NCI-H146 treated with DMSO at 0.1 percent for 48 hours (cell line): Measurements from ENCODE around the gene PTGFRN.

Source experiments
- DNase-seq: peaks from one replicate; lab custom pipeline; 2025; ENCODE audit not compliant: unreplicated experiment; lab: John Stamatoyannopoulos, UW

Gene PTGFRN

DNA sequence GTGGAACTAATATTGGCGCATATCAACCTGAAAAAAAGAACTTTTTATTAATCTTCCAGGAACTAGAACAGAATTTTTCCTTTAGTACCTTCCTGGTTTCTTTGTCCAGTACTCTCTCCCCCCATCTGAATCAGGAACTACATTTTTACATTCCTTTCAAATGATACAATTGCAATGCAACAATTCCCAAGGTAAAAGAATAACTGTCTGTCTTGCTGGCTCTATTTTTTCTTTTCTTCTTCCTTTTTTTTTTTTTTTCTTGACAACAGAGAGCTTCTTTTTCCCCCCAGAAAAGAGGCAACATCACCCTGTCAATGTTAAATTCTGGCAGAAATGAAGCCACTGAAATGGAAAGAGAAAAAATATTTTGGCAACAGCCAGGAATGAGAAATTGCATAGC, 87.3 kb downstream of the PTGFRN start:
- no peak for DNase-seq

DNA sequence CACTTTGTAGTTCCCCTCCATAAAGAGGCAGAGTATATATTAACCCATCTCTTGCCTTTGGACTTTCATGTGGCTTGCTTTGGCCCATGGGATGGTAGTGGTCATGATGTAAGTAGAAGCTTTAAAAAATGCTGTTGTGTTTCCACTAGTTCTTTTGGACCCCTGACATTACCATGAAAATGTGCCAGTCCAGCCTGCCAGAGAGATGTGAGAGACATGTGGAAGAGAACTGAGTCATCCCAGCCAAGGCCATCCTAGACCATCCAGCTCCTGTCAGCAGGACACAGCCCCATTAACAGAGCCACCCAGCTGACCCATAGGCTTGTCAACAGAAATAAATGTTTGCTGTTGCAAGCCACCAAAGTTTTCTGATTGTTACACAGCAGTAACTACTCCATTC, 87.9 kb downstream of the PTGFRN start:
- DNase-seq: no peak

DNA sequence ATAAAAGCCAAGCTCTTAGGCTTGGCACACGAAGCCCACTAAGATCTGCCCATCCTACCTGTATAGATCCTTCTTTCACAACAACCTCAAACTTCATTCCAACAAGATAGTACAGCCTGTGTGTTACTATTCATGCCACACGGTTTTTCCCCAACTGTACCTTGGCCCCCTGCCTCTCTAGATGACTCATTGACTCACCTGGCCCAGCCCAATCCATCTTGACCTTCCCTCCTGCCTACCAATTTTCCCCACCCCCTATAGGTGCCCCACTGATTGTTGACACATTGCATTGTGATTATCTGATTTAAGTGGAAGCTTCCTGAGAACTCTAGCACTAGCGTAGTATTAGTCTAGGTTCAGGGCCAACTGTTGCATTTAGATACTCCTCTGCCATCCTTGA, 89.9 kb downstream of the PTGFRN start:
- no peak for DNase-seq

DNA sequence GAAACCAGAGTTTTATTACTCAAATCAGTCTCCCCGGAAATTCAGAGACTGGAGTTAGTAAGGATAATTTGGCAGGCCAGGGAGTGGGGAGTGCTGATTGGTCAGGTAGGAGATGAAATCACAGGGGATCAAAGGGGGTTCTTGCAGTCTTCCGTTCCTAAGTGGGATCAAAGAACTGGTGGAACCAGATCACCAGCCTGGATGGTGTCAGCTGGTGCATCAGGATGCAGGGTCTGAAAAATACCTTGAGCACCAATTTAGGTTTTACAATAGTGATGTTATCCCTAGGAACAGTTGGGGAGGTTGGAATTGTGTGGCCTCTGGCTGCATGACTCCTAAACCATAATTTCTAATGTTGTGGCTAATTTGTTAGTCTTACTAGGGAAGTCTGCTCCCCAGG, 90.4 kb downstream of the PTGFRN start:
- DNase-seq: no peak

DNA sequence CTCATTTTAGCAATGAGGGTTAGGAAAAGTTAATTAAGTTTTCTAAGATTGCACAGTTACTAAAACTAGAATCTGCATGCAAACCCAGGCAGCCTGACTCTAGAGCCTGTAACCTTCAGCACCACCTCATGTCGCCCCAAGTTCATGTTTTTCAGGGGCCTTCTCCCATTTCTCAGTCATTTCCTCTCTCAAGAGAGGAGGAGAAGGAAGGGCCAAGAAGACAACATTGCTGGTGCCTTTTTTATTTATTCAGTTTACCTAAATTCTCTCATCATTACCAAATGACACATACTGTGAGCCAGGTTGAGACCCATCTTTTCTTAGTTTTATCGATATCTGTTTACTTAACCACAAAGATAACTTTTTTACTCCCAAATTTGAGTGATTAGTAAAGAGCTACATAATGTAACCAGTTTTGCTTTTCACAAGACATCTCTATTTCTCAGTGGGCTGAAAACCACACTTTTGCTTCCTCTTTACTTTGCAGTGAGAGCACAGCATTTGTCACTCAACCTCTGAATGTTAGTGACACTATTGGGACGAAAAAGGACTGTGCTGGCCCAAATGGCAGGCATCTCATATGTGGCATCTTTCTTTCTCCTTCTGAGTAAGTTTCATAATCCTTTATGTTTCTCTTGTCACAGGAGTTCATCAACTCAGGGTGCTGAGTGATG, 91.7 kb downstream of the PTGFRN start, which contains the start of gene CD101:
Gene CD101, plus strand, starts transcription at position 507 of the 674 bp plus-strand sequence. Its CDS starts 58 bp downstream, at position 565.
- DNase-seq: no peak

DNA sequence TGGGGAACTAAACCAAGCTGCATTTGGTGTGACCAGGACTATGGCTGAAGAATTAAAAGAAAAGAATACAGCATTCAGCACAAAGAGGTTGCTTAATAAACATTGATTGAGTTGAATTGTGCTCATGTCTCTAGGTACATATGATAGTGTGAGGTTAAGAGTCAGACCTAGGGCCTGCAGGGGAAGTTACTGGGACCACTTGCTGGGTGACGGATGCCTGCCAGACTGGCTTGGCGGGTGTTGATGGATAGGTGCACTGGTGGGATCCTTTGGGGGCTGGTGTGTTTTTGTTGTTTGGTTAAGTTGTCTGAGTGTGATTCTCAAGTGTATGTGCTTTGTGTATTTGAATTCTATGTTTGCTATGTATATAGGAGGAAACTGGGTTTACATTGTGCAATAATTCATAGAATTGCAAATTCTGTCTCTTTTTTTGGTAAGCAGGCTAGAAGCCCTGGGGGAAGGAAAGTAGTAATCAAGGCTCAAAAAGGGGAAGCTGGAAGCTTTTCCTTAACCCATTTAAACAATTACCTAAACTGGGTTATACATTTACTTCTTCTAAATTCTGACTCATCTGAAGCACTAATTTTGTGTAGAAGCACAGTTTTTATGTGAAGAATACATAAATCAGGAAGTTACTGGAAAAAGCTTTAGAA, 93.6 kb downstream of the PTGFRN start:
- peak; percentile 39 for DNase-seq

DNA sequence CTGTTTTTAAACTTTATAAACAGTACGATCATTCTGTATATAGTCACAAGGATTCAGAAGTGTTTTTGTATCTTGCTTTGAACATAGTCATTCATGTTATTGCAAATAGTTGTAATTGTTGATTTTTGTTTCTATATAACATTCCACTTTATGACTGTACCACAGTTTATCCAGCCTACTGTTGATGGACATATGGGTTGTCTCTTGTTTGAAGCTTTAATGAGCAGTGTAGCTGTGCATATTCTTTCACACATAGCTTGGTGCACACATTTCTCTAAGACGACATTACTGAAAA, 98.0 kb downstream of the PTGFRN start:
- DNase-seq: no peak

DNA sequence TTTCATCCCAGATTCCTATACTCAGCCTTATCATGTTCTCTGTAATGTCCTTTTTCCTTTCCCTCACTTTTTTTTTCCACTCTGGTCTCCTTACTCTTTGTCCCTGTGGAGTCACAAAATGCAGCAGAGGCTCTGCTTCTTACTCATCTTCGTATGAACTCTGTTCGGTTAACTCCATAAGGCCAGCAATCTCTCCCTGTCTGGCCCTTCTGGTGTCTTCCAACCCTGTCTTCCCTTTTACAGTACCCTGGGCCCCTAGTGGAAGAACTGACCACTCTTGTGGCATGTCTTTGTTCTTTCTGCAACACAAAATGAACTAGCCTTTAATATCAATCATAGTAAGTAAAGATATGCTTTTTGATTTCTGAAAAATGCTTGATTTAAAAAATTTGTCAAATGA, 98.9 kb downstream of the PTGFRN start:
- no peak for DNase-seq

DNA sequence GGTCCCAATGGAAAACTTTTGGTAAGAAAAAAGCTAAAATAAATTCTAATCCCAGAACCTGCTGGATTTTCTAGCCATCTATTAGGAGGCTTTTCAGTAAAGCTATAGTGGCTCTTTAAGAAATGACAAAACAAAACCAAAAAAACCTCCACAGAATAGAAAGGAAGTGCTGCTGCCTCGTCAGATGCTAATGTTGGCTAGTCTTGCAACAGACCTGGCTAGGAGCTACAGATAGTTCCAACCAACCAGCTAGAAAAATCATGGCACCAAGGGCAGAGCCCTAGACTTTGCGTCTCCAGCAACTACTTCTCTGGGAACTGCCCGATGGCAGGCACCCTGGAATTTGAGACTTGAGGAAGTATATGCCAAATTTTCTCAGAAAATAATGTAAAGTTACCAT, 99.4 kb downstream of the PTGFRN start:
- DNase-seq: no peak

DNA sequence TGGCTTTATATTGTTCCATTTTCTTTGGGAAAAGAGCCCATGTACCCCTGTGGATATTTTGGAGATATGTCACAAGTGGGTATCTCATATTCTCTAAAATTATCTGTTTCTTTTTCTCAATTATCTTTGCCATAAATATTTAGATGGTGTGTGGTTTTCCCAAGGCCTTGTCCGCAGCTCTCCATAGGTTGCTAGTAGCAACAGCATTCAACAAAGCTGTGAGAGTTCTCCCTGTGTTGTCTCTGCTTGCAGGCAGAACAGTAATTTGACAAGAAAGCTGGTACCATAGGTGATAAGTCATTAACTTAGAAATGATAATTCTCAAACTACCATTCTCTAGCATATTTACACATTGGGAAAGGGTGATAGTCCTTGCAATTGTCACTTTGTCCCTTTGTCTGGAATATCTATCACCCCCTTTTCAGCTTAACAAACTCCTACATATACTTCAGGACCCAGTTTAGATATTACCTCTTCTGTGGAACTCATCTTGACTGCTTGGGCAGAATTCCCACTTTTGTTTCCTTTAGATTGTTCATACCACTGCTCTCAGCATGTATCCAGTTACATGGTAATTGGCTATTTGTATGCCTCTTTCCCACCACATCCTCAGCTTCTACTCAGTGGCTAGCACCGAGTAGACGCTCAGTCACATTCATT, 100.7 kb downstream of the PTGFRN start:
- no peak for DNase-seq

DNA sequence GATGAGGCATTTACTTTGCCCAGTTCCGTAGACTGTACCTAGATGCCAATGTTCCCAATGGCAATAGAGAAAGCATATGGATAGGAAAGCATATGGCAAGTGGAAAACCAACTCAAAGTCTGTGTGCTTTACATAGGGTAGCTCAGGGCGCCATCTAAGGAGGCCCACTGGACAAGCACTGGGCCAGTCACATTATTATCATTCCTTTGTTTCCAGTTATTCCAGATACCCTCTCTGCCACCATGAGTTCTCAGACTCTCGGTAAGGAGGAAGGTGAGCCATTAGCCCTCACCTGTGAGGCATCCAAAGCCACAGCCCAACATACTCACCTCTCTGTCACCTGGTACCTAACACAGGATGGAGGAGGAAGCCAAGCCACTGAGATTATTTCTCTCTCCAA, 101.6 kb downstream of the PTGFRN start:
- no peak for DNase-seq

DNA sequence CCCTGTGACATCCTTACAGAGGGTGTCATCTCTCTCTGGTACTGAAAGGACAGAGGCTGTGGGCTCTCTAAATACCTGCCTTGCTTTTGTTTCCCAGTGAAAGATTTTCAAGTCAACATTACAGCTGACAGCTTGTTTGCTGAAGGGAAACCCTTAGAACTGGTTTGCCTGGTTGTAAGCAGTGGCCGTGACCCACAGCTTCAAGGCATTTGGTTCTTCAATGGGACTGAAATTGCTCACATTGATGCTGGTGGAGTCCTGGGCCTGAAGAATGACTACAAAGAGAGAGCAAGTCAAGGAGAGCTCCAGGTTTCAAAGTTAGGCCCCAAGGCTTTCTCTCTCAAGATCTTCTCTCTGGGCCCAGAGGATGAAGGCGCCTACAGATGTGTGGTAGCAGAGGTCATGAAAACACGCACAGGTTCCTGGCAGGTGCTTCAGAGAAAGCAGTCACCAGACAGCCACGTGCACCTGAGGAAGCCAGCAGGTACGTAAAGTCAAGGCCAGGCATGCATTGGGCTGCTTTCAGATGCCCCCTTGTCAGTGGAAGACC, 103.7 kb downstream of the PTGFRN start:
- DNase-seq: peak; percentile 18

DNA sequence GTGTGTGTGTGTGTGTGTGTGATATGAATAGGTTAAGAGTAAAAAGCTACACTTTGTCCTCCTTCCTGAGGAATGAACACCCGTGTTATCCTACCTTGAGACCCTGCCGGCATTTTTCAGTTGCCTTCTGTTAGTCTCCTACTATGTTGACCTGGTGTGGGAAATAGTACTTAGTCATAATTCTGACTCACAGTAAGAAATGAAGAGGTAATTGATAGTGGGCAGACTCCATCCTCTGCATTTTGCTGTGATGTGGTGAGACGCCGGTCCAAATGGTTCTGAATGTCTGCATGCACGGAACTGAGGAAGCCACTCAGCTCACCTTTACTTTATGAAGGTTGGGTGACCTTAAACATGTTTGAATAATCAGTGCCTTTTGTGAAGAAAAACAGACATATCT, 104.5 kb downstream of the PTGFRN start:
- no peak for DNase-seq

DNA sequence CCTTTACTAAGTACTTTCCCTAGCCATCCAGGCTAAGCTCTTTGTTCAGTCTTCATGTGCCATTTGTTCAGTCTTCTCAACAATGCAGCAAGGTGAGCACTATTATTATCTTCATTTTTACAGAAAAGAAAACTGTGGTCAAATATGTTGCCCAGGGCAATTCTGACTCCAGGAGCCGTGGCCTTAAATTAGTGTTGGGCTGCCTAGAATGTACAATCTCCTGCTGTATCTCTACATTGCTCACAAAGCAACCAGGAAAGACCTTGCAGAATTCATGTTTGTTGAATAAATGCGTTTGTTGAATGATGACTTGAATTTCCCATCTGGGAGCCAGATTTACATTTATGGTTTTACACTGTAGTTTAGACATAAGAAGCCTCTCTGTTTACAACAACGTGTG, 106.0 kb downstream of the PTGFRN start:
- peak; percentile 87 for DNase-seq

DNA sequence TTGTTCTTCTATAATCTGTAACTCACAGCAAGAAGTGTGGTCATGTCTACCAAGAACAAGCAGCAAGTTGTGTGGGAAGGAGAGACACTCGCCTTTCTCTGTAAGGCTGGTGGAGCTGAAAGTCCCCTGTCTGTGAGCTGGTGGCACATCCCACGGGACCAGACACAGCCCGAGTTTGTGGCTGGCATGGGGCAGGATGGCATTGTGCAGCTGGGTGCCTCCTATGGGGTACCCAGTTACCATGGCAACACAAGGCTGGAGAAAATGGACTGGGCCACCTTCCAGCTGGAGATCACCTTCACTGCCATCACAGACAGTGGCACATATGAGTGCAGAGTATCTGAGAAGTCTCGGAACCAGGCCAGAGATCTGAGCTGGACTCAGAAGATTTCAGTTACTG, 107.3 kb downstream of the PTGFRN start:
- DNase-seq: no peak

DNA sequence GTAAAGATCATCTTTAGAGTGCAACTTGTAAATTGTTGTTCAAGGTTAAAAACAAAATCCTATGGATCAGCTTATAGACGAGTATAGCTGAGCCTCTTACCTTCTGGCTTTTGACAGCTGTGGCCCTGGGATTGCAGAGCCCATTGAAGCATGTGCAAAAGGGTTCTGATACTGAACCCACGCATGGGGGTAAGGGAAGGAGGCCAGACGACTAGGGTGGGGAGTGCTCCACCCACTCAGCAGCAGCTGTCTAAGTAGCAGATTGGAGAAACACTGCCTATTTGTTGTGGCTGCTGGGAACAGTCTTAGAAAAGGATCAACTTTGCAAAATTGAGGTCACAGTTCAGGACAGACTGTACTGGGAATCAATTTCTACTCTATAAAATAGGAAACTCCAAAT, 107.9 kb downstream of the PTGFRN start:
- DNase-seq: no peak

DNA sequence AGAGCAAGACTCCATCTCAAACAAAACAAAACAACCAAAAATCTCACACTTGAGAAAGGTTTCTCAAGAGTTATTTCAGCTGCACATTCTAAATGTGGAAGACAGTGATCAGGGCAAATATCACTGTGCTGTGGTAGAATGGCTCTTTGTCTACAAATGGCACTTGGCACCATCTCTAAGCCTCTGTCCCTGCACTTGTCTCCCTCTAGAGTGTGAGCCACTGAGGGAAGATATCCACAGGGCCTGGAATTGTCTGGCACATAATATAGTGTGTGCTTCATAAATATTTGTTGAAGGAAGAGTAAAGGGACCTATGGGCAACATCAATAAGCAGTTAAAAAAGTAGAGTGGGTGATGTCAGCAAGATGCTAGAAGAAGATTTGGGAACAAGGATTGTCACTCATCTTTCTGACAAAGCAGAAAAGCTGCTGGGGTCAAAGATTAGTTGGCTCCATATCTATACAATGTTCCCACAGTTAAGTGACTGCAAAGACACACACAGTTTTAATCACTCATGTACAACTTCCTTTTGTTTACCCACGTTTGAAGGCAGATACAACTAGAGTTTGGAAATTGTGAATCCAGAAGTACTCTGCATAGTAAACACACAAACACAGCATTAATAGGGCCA, 110.9 kb downstream of the PTGFRN start:
- no peak for DNase-seq

DNA sequence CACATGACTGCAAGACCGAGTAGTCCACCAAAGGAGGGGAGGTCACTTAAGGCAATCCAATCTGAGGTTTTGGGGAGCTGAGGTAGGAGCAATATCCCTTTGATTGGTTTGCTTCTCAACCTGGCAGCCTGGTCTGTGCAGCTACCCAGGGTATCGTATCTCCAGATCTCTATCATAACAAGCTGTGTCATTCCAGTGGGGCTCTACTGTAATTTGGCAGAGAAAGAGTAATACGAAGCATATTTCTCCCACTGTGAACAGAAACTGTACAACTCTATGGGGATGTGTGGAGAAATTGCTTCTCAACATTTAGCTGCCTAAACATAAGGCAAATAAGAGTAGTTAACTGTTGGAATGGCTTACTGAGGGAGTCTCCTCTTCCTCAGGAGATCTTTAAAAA, 112.4 kb downstream of the PTGFRN start:
- no peak for DNase-seq

DNA sequence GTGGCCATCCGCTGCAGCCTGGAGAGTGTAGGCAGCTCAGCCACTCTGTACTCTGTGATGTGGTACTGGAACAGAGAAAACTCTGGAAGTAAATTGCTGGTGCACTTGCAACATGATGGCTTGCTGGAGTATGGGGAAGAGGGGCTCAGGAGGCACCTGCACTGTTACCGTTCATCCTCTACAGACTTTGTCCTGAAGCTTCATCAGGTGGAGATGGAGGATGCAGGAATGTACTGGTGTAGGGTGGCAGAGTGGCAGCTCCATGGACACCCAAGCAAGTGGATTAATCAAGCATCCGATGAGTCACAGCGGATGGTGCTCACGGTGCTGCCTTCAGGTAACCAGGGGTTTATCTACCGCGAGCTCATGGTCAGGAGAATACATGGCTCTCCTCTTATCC, 115.9 kb downstream of the PTGFRN start:
- no peak for DNase-seq

DNA sequence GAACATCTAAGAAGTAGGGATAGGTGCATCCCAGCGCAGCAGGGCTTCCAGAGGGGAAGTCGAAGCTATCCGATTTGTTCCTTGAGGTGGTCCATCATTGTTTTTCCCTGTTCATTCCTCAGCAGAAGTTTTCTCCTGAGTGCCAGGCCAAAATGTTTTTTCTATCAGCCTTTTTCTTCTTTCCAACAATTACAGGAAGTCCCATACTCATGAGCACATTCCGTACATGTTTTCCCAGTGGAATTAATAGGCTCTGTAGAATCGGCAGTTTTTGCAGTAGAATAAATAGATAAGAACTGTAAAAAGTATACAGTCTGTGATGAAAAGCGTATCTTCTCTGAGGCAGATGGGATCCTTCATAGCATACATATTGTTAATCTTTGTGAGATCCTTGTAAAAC, 116.6 kb downstream of the PTGFRN start:
- no peak for DNase-seq

DNA sequence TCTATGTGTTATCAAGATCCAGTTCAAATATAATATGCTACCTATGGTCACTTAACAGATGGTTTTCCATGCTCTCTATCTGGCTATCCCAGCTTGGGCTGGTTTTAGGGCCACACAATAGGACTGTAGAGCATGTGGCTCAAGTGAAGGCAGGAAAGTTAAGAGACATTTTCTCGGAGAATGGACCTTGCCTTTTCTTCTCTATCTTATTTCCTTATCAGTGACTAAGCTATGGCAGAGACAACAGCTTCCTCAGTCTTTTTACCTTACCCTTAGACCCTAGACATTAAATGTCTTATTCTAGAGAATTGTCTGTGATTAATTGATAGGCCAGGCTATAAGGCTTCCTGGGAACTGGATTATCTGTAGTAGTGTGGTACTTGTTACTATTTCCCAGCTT, 120.0 kb downstream of the PTGFRN start:
- no peak for DNase-seq
